ENCODE results near the gene PHLDA1.

Gene PHLDA1

DNA sequence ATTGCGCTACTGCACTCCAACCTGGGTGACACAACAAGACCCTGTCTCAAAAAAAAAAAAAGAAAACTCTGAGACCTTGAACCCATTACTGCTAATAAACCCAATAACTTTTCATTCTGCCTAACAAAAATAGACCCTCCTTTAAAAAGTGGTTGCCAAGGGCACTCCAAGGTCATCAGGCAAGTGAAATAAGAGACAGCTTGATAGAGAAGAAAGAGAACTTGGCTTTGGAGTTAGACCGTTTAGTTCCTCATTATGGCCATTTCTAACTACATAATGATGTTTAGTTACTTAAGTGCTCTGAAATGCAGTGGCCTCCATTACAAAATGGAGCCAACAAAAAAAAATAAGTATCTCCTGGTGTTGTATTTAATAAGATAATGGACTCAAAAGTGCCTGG is 55.9 kb downstream of the PHLDA1 start:
- DNase-seq (ENCODE audit: insufficient read length, low spot score): no peak
- no peak for FAIRE-seq
- TF ChIP-seq PAX5 (IDR thresholded peaks at IDR 0.05; ENCODE audit: insufficient read depth, low read length, severe bottlenecking) (no peak), SPI1 (IDR thresholded peaks at IDR 0.05; ENCODE audit: low read depth, low read length) (no peak), POU2F2 (IDR thresholded peaks at IDR 0.05; ENCODE audit: low read depth, low read length) (no peak), POLR2AphosphoS5 (IDR thresholded peaks at IDR 0.05; ENCODE audit: low read depth, low read length) (no peak)
